GM23248 (cell line): Measurements from ENCODE around the gene KLHL22. TPM values are rescaled to one million over a fixed set of nuclear protein-coding genes. Genes with fewer than 3 reads are reported as not detected.

Source experiments
- DNase-seq: peaks from one replicate; pipeline ENCODE4 v3.0.0-alpha.2; 2015
- H2AFZ ChIP-seq: fragments of 200-600 bp; sonication (generic); 2 replicates; pipeline ENCODE4 v1.6.1; 2016; ENCODE audit warnings: antibody characterized with exemption
- H3F3A ChIP-seq: fragments of 200-600 bp; sonication (generic); 2 replicates; pipeline ENCODE4 v1.6.1; 2016; ENCODE audit warnings: mild to moderate bottlenecking, antibody characterized with exemption, mixed run types; ENCODE audit not compliant: insufficient read depth
- H3K27ac ChIP-seq: fragments of 200-600 bp; sonication (generic); 2 replicates; pipeline ENCODE4 v1.5.1; 2016; ENCODE audit warnings: mild to moderate bottlenecking
- H3K27me3 ChIP-seq: fragments of 200-600 bp; sonication (generic); replicated peaks from 2 replicates; pipeline ENCODE4 v1.6.1; 2016; ENCODE audit warnings: mild to moderate bottlenecking; ENCODE audit not compliant: insufficient read depth
- H3K36me3 ChIP-seq: fragments of 200-600 bp; sonication (generic); 2 replicates; pipeline ENCODE4 v1.6.1; 2016; ENCODE audit warnings: low read depth, mild to moderate bottlenecking
- H3K4me1 ChIP-seq: fragments of 200-600 bp; sonication (generic); 2 replicates; pipeline ENCODE4 v1.6.1; 2016; ENCODE audit warnings: mild to moderate bottlenecking; ENCODE audit not compliant: insufficient read depth
- H3K4me2 ChIP-seq: fragments of 200-600 bp; sonication (generic); one replicate; pipeline ENCODE4 v1.6.1; 2016; ENCODE audit warnings: mild to moderate bottlenecking; ENCODE audit not compliant: unreplicated experiment
- H3K4me3 ChIP-seq: fragments of 200-600 bp; sonication (generic); 2 replicates; pipeline ENCODE4 v1.5.1; 2016; ENCODE audit warnings: mild to moderate bottlenecking
- H3K79me2 ChIP-seq: fragments of 200-600 bp; sonication (generic); 2 replicates; pipeline ENCODE4 v1.6.1; 2016; ENCODE audit warnings: mild to moderate bottlenecking; ENCODE audit not compliant: insufficient read depth
- H3K9ac ChIP-seq: fragments of 200-600 bp; sonication (generic); 2 replicates; pipeline ENCODE4 v1.6.1; 2016; ENCODE audit warnings: mild to moderate bottlenecking
- H3K9me2 ChIP-seq: fragments of 200-600 bp; sonication (generic); 2 replicates; pipeline ENCODE4 v1.6.1; 2016; ENCODE audit warnings: mixed run types, mild to moderate bottlenecking, moderate library complexity; ENCODE audit not compliant: insufficient read depth
- H3K9me3 ChIP-seq: fragments of 200-600 bp; sonication (generic); one replicate; pipeline ENCODE4 v1.6.1; 2017; ENCODE audit warnings: low read depth
- H4K20me1 ChIP-seq: fragments of 200-600 bp; sonication (generic); 2 replicates; pipeline ENCODE4 v1.6.0; 2016; ENCODE audit not compliant: insufficient read depth
- EZH2 ChIP-seq: fragments of 200-600 bp; sonication (generic); IDR thresholded peaks from 2 replicates; pipeline ENCODE4 v1.6.1; 2018; ENCODE audit warnings: antibody characterized with exemption, mild to moderate bottlenecking; ENCODE audit not compliant: insufficient read depth, poor library complexity, severe bottlenecking
- EZH2phosphoT487 ChIP-seq: fragments of 200-600 bp; sonication (generic); IDR thresholded peaks from 2 replicates; pipeline ENCODE4 v1.6.1; 2018; ENCODE audit warnings: antibody characterized with exemption, moderate library complexity, mild to moderate bottlenecking, low read depth; ENCODE audit not compliant: insufficient read depth
- WGBS, 2 experiments: methylation state at CpG; one replicate each; pipeline ENCODE4 v1.1.6; 2015 to 2017; ENCODE audit warnings: low lambda C conversion rate in 2 of 2, low coverage in 1 of 2; ENCODE audit errors: missing lambda C conversion rate in 2 of 2; 5-methylcytosine and 5-hydroxymethylcytosine counted together
- in situ Hi-C: fragments of 300-500 bp; cut with MboI; formaldehyde crosslinking; loops from 2 replicates; pipeline ENCODE4 v1.15.0; 2020
- polyA plus RNA-seq: library from polyadenylated mRNA; unstranded; fragments of >200 nt; fragmentation: Nextera tagmentation; extraction: Ambion mirVana; gene quantifications from 2 replicates; pipeline ENCODE4 v1.2.1, GENCODE V29; 2016
- total RNA-seq: library from RNA; depleted of rRNA; stranded (reverse); fragments of >200 nt; shearing (Covaris generic); gene quantifications from 2 replicates; pipeline ENCODE4 v1.2.3, GENCODE V29; 2014

KLHL22 gene
- total and polyA plus RNA-seq, 2 experiments from 2014 or later = 19.0 to 41.3 TPM

DNA sequence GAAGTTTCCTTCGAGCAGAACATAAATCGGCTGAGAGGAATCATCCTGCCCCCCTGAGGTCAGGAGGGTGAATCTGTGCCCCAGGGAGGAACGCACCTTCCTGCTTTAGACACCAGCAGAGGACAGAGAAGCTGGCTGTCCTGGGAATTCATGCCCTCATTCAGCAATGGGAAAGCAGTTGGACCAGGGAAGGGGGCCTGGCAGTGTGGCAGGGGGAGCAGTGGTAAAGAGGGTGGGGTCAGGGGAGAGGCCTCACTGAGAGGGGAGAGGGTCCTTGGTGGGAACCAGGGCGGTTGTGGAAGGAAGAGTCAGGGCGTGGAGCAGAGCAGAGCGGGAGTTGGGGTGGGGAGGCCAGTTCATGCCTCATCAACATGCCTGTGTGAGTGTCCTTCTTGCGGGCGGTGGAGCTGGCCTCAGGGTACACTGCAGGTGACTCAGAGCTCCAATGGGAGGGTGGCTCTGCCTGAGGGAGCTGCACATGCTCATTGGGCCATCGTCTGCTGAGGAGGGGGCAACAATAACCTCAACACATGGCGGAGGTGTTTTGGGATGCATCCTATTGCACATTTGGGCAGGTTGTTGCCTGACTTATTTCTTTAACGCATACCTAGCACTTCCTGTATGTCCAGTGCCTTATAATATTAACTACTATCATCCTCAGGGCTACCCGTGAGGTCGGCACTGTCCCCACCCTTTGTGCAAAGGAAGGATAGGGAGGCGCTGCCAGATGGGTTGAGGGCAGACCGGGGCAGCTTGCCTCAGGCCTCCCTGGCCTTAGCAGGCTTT is 35.0 kb upstream of the KLHL22 start:
- Histone ChIP-seq H3K9ac (peak overlapping the region; percentile 93), H3K4me3 (peak overlapping the region; percentile 26; the same call in 1 of the 2 replicates), H3K27me3 (no peaks in the 10 kb centered on the region), H4K20me1 (no peaks in the 10 kb centered on the region), H3K9me3 (no peaks in the 10 kb centered on the region), H2AFZ (no peak overlapping the region), H3K79me2 (peaks cover 79% of the 10 kb centered on the region), H3K27ac (peak overlapping the region; percentile 100), H3K4me1 (peaks cover 73% of the 10 kb centered on the region), H3F3A (peaks cover 79% of the 10 kb centered on the region), H3K4me2 (peak overlapping the region; percentile 66), H3K36me3 (no peaks in the 10 kb centered on the region), H3K9me2 (no peaks in the 10 kb centered on the region)
- 29 to 34% methylated on average over 14 to 15 of the region's 15 CpGs for WGBS, 2 experiments
- TF ChIP-seq EZH2phosphoT487 (no peak), EZH2 (no peak)
- in situ Hi-C loops = no loop called here
- peak; percentile 96 for DNase-seq

DNA sequence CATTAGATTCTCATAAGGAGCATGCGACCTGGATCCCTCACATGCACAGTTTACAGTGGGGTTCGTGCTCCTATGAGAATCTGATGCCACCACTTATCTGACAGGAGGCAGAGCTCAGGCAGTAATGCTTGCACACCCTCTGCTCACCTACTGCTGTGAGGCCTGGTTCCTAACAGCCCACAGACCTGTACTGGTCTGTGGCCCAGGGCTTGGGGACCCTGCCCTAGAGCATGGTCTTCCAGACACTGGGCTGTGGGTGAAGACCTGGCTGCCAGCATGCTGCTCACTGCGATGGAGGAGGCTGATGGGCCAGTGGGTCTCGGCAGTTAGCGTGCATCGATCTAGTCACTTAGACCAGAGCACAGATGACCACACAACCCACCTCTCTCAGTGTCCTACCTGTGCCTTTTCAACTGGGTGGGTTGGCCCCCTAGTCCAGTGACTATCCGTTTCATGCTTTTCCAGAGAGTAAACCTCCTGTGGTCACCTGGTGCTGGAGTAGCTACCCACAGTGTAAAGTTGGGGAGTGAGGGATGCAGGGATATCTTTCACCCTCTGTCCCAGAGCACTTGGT is 32.9 kb upstream of the KLHL22 start:
- H3K36me3 ChIP-seq = no peaks in the 10 kb centered on the region
- H3K79me2 ChIP-seq = peaks cover 79% of the 10 kb centered on the region
- in situ Hi-C loops = no loop called here
- H2AFZ ChIP-seq = no peak overlapping the region
- no peak overlapping the region for H3K4me3 ChIP-seq
- no peaks in the 10 kb centered on the region for H3K9me2 ChIP-seq
- peak overlapping the region; percentile 100 for H3K27ac ChIP-seq
- H3K27me3 ChIP-seq = no peaks in the 10 kb centered on the region
- DNase-seq = no peak
- peaks cover 82% of the 10 kb centered on the region for H3F3A ChIP-seq
- no peak overlapping the region for H3K4me2 ChIP-seq
- H3K9ac ChIP-seq = no peak overlapping the region
- H3K4me1 ChIP-seq = peaks cover 76% of the 10 kb centered on the region
- TF ChIP-seq EZH2 = no peak
- TF ChIP-seq EZH2phosphoT487 = no peak
- 91 to 92% methylated on average over 7 of the region's 7 CpGs for WGBS, 2 experiments
- no peaks in the 10 kb centered on the region for H3K9me3 ChIP-seq
- no peaks in the 10 kb centered on the region for H4K20me1 ChIP-seq

DNA sequence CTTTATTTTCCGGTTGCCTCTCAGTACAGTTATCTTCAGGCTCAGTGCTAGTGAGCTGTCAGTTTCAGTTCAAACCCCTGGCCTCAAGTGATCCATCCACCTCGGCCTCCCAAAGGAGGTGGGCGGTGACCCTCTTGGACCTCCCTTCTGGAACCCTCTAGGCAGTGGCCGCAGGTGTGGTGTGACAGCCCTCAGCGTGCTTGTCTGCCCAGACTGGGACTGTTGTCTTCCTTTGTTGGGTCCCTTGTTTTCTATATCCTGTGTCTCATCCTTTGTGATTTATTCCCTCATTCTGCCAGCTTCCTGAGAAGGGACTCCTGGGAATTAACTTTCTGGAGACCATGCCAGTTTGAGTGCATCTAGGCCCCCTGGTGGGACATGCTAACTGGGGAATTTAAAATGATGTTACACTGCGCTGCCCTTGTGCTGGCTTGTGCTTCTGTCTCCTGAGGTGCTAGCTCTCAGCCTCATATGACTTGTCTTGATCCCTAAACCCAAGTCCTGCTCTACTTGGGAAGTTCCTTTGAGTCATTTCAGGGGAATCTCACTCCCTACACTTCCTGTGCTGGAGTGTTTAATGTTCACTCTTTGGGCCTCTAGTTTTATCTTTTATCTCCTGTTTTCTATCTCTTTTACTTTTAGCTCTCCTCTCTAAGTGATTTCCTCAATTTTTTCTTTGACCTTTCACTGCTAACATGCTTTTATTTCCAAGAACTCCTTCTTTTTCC is 31.2 kb upstream of the KLHL22 start:
- peak overlapping the region; percentile 51 for H3K9ac ChIP-seq
- peaks cover 4% of the 10 kb centered on the region; the same call in 1 of the 2 replicates for H3K36me3 ChIP-seq
- WGBS, 2 experiments = 60 to 61% methylated on average over 6 of the region's 6 CpGs
- H3K27me3 ChIP-seq = no peaks in the 10 kb centered on the region
- peak overlapping the region; percentile 34 for H3K4me2 ChIP-seq
- no peak overlapping the region for H2AFZ ChIP-seq
- peaks cover 73% of the 10 kb centered on the region for H3K4me1 ChIP-seq
- H3F3A ChIP-seq = peaks cover 72% of the 10 kb centered on the region
- no peaks in the 10 kb centered on the region for H3K9me3 ChIP-seq
- H3K4me3 ChIP-seq = peak overlapping the region; percentile 1; the same call in 1 of the 2 replicates
- in situ Hi-C loops = no loop called here
- H3K27ac ChIP-seq = peak overlapping the region; percentile 100
- H4K20me1 ChIP-seq = no peaks in the 10 kb centered on the region
- no peaks in the 10 kb centered on the region for H3K9me2 ChIP-seq
- TF ChIP-seq EZH2phosphoT487 = no peak
- no peak for TF ChIP-seq EZH2
- DNase-seq = peak; percentile 89
- peaks cover 81% of the 10 kb centered on the region for H3K79me2 ChIP-seq

DNA sequence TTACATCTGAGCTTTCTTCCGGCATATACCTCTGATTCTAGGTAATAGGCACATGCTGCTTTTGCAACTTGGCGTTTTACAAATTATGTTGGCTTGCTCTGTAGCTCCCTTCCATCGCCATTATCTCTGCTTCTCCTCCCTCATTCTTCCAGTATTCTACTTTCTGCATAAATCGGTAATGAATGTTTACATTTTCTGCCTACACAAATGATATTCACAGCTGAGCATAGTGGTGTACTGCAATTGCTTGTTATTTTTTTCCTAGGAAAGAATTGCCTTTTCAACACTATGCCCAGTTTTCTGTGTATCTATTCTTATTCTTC is 30.7 kb upstream of the KLHL22 start:
- Histone ChIP-seq H3K27ac (peak overlapping the region; percentile 100), H3K36me3 (peaks cover 6% of the 10 kb centered on the region; the same call in 1 of the 2 replicates), H2AFZ (no peak overlapping the region), H3K4me3 (peak overlapping the region; percentile 1; the same call in 1 of the 2 replicates), H3K4me1 (peaks cover 68% of the 10 kb centered on the region), H3K79me2 (peaks cover 87% of the 10 kb centered on the region), H3K9ac (peak overlapping the region; percentile 51), H3K27me3 (no peaks in the 10 kb centered on the region), H4K20me1 (no peaks in the 10 kb centered on the region), H3F3A (peaks cover 68% of the 10 kb centered on the region), H3K9me2 (no peaks in the 10 kb centered on the region), H3K4me2 (peak overlapping the region; percentile 34), H3K9me3 (no peaks in the 10 kb centered on the region)
- no peak for DNase-seq
- WGBS, 2 experiments = 74 to 78% methylated on average over 4 of the region's 4 CpGs
- in situ Hi-C loops = no loop called here
- TF ChIP-seq EZH2phosphoT487 (no peak), EZH2 (no peak)
